ENCODE measurements around the gene HMGCS2.

Gene HMGCS2

GRCh38 chr1:119778359-119778758 is 9.7 kb upstream of the HMGCS2 start:
- Histone ChIP-seq H3K9me3 (ENCODE audit: low read length) (no peaks in the 10 kb centered on the region), H3K79me2 (ENCODE audit: insufficient read depth, low read length) (no peaks in the 10 kb centered on the region), H3K27me3 (ENCODE audit: insufficient read depth, low read length) (0 out of 2 replicates have a peak, but pooled peaks cover 2% of the 10 kb centered on the region), H3K27ac (ENCODE audit: low read depth, low read length, poor library complexity, severe bottlenecking) (no peak overlapping the region), H3K4me3 (ENCODE audit: low read depth, low read length, poor library complexity, severe bottlenecking) (no peak overlapping the region), H3K9me2 (ENCODE audit: low read depth, low read length) (no peaks in the 10 kb centered on the region), H4K20me1 (ENCODE audit: insufficient read depth, low read length) (no peaks in the 10 kb centered on the region), H2AFZ (ENCODE audit: low read length) (no peak overlapping the region), H3K9ac (ENCODE audit: low read length) (no peak overlapping the region), H3F3A (ENCODE audit: insufficient read depth, low read length) (no peaks in the 10 kb centered on the region), H3K36me3 (ENCODE audit: insufficient read depth, low read length) (no peaks in the 10 kb centered on the region), H3K4me2 (ENCODE audit: low read length) (no peak overlapping the region), H3K4me1 (ENCODE audit: insufficient read depth, low read length, severe bottlenecking) (no peaks in the 10 kb centered on the region)
- TF ChIP-seq CTCF (IDR thresholded peaks at IDR 0.05; ENCODE audit: low read length) (no peak), EZH2 (IDR thresholded peaks at IDR 0.05; ENCODE audit: borderline replicate concordance, low read length) (no peak)

GRCh38 chr1:119774746-119775490 is 6.2 kb upstream of the HMGCS2 start:
- Histone ChIP-seq H3F3A (ENCODE audit: insufficient read depth, low read length) (no peaks in the 10 kb centered on the region), H3K9ac (ENCODE audit: low read length) (no peak overlapping the region), H3K4me1 (ENCODE audit: insufficient read depth, low read length, severe bottlenecking) (no peaks in the 10 kb centered on the region), H3K36me3 (ENCODE audit: insufficient read depth, low read length) (no peaks in the 10 kb centered on the region), H4K20me1 (ENCODE audit: insufficient read depth, low read length) (no peaks in the 10 kb centered on the region), H3K9me2 (ENCODE audit: low read depth, low read length) (no peaks in the 10 kb centered on the region), H2AFZ (ENCODE audit: low read length) (no peak overlapping the region), H3K9me3 (ENCODE audit: low read length) (no peaks in the 10 kb centered on the region), H3K27me3 (ENCODE audit: insufficient read depth, low read length) (0 out of 2 replicates have a peak, but pooled peaks cover 5% of the 10 kb centered on the region), H3K79me2 (ENCODE audit: insufficient read depth, low read length) (no peaks in the 10 kb centered on the region), H3K27ac (ENCODE audit: low read depth, low read length, poor library complexity, severe bottlenecking) (no peak overlapping the region), H3K4me2 (ENCODE audit: low read length) (no peak overlapping the region), H3K4me3 (ENCODE audit: low read depth, low read length, poor library complexity, severe bottlenecking) (no peak overlapping the region)
- TF ChIP-seq CTCF (IDR thresholded peaks at IDR 0.05; ENCODE audit: low read length): no peak
- TF ChIP-seq EZH2 (IDR thresholded peaks at IDR 0.05; ENCODE audit: borderline replicate concordance, low read length): no peak

- Histone ChIP-seq H3K27ac (ENCODE audit: low read depth, low read length, poor library complexity, severe bottlenecking) (no peak overlapping the region), H3K9me2 (ENCODE audit: low read depth, low read length) (no peaks in the 10 kb centered on the region), H3K4me2 (ENCODE audit: low read length) (no peak overlapping the region), H4K20me1 (ENCODE audit: insufficient read depth, low read length) (no peaks in the 10 kb centered on the region), H3K4me3 (ENCODE audit: low read depth, low read length, poor library complexity, severe bottlenecking) (no peak overlapping the region), H3K9ac (ENCODE audit: low read length) (no peak overlapping the region), H3K27me3 (ENCODE audit: insufficient read depth, low read length) (0 out of 2 replicates have a peak, but pooled peaks cover 5% of the 10 kb centered on the region), H3K4me1 (ENCODE audit: insufficient read depth, low read length, severe bottlenecking) (no peaks in the 10 kb centered on the region), H3K79me2 (ENCODE audit: insufficient read depth, low read length) (no peaks in the 10 kb centered on the region), H3K36me3 (ENCODE audit: insufficient read depth, low read length) (no peaks in the 10 kb centered on the region), H3F3A (ENCODE audit: insufficient read depth, low read length) (no peaks in the 10 kb centered on the region), H2AFZ (ENCODE audit: low read length) (no peak overlapping the region), H3K9me3 (ENCODE audit: low read length) (no peaks in the 10 kb centered on the region)
- no peak for TF ChIP-seq CTCF (IDR thresholded peaks at IDR 0.05; ENCODE audit: low read length)
- no peak for TF ChIP-seq EZH2 (IDR thresholded peaks at IDR 0.05; ENCODE audit: borderline replicate concordance, low read length)
These were observed 5.1 kb upstream of the HMGCS2 start for GRCh38 chr1:119773711-119774241.

Measured in OCI-LY1 (cell line).